ENCODE data around the gene PHAF1.

Gene PHAF1

GRCh38 chr16:67165121-67166078 is 55.7 kb downstream of the PHAF1 start:
- DNase-seq = no peak

- no peak for DNase-seq
Measured at GRCh38 chr16:67166110-67166547, 56.4 kb downstream of the PHAF1 start.

DNA sequence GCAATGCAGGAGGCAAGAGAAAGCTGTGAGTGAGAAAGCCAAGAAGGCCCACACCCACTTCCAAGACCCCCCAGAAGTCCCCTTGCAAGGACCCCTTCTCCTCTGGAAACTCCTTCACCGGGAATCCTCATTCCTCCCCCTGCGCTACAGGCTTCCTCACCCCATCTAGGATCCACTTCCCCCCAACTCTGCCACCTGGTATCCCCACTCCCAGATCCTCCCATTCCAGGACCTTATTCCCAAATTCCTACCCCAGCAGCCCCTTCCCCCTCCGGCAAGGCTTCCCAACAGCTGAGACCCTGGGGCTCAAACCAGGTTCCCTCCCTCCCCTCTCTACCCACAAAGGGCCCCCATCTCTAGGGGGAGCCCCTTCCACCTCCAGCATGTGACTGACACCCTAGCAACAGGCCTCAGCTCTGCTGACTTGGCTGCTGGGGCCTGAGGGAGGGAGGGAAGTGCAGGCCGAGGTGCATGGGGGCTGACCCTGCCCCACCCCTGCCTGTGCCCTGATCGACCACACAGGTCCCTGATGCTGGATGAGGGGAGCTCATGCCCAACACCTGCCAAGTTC is 56.9 kb downstream of the PHAF1 start:
- no peak for DNase-seq

GRCh38 chr16:67167588-67167987 is 57.8 kb downstream of the PHAF1 start:
- DNase-seq = no peak

DNA sequence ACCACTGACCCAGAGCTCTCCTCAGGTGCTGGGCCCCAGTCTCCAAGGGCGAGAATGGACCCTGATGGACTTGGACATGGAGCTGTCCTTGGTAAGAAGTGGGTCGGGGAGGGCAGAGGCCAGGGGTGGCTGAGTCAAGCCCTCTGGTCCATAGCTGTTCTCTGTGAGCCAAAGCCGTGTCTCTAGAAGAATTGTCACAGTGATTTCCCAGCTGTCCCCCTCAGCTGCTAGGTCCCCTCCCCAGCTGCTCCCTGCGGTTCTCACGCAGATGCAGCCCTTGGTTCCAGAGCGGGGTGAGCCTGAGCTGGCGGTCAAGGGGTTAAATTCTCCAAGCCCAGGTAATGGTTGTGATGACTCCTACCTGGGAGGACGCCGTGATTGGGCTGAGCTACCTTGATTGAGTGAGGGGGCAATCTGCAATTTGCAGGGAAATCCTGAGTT is 59.3 kb downstream of the PHAF1 start:
- DNase-seq = no peak

DNA sequence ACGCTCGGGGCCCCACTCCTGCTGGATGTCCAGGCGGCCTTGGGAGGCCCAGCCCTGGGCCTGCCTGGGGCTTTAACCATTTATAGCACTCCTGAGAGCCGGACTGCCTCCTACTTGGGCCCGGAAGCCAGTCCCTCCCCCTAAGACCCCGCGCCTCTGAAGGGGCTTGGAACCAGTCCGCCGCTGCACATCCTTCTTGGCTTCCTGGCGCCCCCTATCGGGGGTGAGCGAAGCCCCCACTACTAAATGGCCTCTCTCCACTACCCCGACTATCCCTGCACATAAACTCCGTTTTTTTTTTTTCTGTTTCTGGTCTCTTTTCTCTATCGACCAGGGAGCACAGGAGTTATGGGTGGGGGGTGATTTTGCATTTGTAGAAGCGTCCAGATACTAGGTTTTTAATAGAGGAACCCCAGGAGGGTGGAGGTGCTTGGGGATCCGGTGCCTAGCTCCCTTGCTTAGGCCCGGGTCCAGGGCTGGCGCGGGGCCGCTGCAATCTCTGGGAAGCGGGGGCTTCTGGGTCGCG is 60.0 kb downstream of the PHAF1 start:
- DNase-seq = no peak

- DNase-seq = no peak
Measured at GRCh38 chr16:67170168-67170948, 60.6 kb downstream of the PHAF1 start, which contains the start of gene NOL3. Gene NOL3 (plus strand): TSS chr16:67170538.

GRCh38 chr16:67170949-67171649 is 61.4 kb downstream of the PHAF1 start:
- no peak for DNase-seq

DNA sequence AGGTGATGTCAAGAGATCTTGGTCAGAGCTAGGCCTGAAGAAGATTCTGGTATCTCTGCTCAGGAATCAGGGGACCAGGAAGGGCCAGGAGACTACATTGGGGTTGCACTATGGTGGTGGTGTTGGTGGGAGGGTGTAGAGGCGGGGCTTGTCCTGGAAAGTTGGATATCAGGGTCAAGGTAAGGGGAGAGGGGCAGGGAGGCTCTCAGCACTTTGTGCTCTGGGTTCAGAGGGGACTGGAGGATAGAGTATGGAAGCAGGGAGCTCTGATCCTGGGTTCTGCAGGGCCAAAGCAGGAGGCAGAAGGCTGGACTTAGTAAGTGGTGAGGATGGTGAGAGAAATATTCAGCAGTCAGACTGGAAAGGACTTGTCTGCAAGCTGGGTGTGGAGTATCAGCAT is 63.6 kb downstream of the PHAF1 start:
- no peak for DNase-seq

DNA sequence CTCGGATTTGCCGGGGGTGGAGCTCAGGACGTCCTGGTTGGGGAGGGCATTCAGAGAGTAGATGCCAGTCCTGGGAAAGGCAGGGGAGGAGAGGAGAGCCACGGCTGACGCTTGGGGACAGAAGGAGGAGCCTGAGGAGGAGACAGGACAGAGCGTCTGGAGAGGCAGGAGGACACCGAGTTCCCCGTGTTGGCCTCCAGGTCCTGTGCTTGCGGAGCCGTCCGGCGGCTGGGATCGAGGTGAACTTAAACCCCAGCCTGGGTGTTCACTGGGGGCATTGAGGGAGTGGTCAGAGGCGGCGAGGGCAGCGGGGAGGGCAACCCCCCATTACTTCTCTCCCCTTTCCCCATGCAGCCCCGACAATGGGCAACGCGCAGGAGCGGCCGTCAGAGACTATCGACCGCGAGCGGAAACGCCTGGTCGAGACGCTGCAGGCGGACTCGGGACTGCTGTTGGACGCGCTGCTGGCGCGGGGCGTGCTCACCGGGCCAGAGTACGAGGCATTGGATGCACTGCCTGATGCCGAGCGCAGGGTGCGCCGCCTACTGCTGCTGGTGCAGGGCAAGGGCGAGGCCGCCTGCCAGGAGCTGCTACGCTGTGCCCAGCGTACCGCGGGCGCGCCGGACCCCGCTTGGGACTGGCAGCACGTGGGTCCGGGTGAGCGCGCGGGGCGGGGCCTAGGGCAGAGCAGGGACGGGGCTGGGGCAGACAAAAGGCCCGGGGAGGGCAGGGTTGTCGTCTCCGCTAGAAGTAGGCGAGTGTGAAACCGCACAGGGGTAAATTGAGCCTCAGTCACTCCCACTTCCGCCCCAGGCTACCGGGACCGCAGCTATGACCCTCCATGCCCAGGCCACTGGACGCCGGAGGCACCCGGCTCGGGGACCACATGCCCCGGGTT is 64.3 kb downstream of the PHAF1 start:
- no peak for DNase-seq

DNA sequence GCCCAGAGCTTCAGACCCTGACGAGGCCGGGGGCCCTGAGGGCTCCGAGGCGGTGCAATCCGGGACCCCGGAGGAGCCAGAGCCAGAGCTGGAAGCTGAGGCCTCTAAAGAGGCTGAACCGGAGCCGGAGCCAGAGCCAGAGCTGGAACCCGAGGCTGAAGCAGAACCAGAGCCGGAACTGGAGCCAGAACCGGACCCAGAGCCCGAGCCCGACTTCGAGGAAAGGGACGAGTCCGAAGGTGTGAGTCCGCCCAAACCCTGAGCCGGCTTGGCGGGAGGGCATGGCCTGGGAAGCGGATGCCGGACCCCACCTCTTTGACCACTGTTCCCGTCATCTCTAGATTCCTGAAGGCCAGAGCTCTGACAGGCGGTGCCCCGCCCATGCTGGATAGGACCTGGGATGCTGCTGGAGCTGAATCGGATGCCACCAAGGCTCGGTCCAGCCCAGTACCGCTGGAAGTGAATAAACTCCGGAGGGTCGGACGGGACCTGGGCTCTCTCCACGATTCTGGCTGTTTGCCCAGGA is 65.0 kb downstream of the PHAF1 start:
- no peak for DNase-seq

DNA sequence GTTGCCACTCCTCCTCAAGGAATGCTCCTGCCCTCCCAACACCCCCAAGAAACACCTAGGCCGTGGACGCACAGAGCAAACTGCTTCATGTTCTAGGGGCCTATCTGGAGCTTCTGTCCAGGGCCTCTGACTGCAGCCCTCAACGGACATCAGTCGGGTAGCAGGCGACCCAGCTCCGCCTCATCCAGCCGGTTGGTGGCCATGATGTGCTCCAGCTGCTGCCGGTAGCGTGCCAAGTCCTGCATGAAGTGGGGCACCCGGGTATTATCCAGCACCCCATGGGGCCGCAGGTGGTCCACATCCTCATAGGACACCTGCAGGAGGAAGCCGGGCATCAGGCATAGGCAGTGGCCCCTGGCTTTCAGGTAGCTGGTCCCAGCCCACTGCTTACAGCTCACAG is 66.9 kb downstream of the PHAF1 start:
- DNase-seq = no peak

GRCh38 chr16:67177743-67178699 is 68.3 kb downstream of the PHAF1 start:
- no peak for DNase-seq

- no peak for DNase-seq
Measured at GRCh38 chr16:67179421-67180080, 69.8 kb downstream of the PHAF1 start.

DNA sequence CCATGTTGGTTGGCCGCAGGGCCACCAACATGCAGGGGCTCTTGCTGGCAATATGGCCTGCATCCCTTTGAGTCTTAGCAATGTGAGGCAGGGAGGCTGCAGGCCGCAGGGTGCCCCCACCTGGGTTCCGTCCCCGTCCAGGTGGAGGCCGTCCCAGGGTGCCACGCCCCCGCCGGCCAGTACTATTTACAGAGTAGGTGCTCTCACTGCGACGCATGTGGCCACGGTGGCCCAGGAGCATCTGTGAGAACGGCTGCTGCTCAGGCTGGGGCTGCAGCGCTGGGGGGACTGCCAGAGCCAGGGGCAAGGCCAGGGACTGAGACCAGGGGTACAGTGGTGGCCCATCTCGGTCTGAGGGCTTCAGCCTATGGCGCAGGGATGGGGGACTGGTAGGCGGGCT is 70.4 kb downstream of the PHAF1 start:
- DNase-seq = no peak

- no peak for DNase-seq
Measured at GRCh38 chr16:67181346-67181745, 71.6 kb downstream of the PHAF1 start.

GRCh38 chr16:67182288-67182687 is 72.5 kb downstream of the PHAF1 start:
- DNase-seq = no peak

DNA sequence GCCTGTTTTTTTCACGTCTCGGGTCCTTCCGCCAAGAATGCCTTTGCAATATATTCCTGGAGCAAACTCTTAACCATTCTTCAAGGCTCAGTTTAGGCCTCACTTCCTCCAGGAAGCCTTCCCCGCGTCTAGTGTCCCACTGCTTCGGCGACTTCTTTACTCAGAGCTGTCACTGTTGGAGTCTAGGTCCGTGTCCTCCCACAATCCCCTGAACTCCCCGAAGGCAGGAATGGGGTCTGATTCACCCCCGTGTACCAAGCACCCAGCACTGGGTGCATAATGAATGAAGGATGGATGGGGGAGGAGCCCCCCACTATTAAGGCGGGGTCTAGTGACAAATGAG is 73.5 kb downstream of the PHAF1 start:
- no peak for DNase-seq
